H1 (cell line): Measurements from ENCODE around the gene TAF12.

Source experiments
- CTCF ChIP-seq, 3 experiments: IDR thresholded peaks; 1 replicate in 2 of 3; 2 replicates in 1 of 3; pipeline versions ENCODE4 v1.5.1 to v1.6.1; 2011; ENCODE audit warnings: low read length in 3 of 3, mild to moderate bottlenecking in 3 of 3, inconsistent platforms in 2 of 3, low read depth in 1 of 3, moderate library complexity in 1 of 3; ENCODE audit not compliant: insufficient read depth in 1 of 3; ENCODE audit errors: control extremely low read depth in 1 of 3
- POLR2AphosphoS5 ChIP-seq: IDR thresholded peaks from 2 replicates; pipeline ENCODE4 v1.6.1; 2011; ENCODE audit warnings: low read depth, low read length

DNA sequence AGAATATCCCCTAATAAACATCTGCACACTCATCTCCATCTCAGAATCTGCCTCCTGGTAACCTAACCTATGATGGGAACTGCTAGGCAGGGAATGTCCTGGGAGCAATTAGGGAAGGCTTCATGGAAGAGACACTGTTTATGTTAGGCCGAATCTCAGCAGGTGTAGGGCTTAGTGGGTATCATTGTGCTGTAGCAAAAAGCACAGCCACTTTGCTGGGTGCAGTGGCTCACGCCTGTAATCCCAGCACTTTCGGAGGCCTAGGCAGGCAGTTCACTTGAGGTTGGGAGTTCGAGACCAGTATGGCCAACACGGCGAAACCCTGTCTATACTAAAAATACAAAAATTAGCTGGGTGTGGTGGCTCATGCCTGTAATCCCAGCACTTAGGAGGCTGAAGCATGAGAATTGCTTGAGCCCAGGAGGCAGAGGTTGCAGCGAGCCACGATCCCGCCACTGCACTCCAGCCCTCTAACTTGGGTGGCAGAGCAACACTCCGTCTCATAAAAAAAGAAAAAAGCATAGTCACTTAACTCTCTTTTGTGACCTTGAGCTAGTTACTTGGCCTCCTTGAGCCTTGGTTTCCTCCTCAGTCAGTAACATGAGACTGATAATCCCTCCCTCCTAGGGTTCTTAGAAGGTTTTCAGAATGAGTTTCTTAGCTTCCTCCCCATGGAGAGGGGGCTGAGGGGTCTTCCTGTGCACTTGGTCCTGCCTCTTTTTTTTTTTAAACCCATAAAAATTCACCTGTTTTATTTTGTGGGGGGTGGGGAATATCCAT, 47.3 kb downstream of the TAF12 start:
- TF ChIP-seq POLR2AphosphoS5 (no peak), CTCF (IDR thresholded peaks at IDR 0.05; ENCODE audit: control extremely low read depth in 1 of 3, insufficient read depth in 1 of 3, low read depth in 1 of 3, low read length in 3 of 3) (no peak)
